SH-SY5Y (cell line): ENCODE measurements around the gene GCNT2.

Source experiments
- GATA2 ChIP-seq: IDR thresholded peaks from 2 replicates; pipeline ENCODE4 v1.6.1; 2011; ENCODE audit warnings: mild to moderate bottlenecking, low read depth, low read length
- GATA3 ChIP-seq: IDR thresholded peaks from 2 replicates; pipeline ENCODE4 v1.6.1; 2011; ENCODE audit warnings: low read depth, mild to moderate bottlenecking, low read length, moderate library complexity

DNA sequence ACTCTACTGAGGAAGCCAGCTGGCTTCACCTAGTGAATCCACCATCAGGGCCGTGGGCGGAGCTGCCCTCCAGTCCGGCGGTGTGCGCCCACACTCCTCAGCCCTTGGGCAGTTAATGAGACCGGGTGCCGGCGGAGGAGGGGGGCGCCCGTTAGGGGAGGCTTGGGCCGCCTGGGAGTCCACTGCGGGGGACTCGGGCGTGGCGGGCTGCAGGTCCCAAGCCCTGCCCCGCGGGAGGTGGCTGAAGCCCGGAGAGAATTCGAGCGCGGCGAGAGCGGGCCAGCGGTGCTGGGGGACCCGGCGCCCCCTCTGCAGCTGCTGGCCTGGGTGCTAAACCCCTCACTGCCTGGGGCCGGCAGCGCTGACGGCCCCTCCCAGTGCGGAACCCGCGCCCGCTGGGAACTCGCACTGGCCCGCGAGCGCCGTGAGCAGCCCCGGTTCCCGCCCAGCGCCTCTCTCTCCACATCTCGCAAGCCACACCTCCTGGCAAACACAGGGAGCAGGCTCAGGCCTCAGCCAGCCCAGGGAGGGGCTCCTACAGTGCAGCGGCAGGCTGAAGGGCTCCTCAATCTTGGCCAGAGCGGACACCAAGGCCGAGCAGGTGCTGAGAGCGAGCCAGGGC is 38.4 kb upstream of the GCNT2 start:
- TF ChIP-seq GATA2 (no peak), GATA3 (no peak)
